ENCODE measurements around the gene GCLM.
"Not testable (repeated sequence)": the region's sequence is repeated elsewhere in the genome, so short reads cannot be mapped to it uniquely, and the experiment has no call there.

DNA sequence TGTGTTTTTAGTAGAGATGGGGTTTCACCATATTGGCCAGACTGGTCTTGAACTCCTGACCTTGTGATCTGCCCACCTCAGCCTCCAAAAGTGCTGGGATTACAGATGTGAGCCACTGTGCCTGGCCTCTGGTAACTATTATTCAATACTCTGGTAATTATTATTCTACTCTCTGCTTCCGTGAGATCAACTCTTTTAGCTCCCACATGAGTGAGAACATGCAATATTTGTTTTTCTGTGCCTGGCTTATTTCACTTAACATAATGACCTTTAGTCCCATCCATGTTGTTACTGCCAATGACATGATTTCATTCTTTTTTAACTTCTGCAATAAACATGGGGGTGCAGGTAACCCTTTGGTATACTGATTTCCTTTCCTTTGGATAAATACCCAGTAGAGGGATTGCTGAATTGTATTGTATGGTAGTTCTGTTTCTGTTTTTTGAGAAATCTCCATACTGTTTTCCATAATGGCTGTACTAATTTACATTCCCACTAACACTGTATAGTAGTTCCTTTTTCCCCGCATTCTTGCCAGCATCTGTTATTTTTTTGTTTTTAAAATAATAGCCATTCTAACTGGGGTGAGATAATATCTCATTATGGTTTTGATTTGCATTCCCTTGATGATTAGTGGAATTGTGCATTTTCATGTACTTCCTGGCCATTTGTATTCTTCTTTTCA is 37.9 kb upstream of the GCLM start:
- TF ChIP-seq POLR2A, CTCF (IDR thresholded peaks at IDR 0.05): not testable (repeated sequence)

All from adrenal gland (tissue), 5 donors.